ENCODE measurements around the gene IPMK.

GRCh38 chr10:58268454-58268945, 806 bp upstream of the IPMK start:
- TF ChIP-seq CTCF (IDR thresholded peaks at IDR 0.05; ENCODE audit: insufficient read depth, low read length, poor library complexity, severe bottlenecking) = no peak
- no peak for TF ChIP-seq EZH2phosphoT487 (conservative IDR thresholded peaks at IDR 0.05; ENCODE audit: low read length)
